Measurements from ENCODE around the gene DCC. TPM values are rescaled to one million over a fixed set of nuclear protein-coding genes. Genes with fewer than 3 reads are reported as not detected.

The DCC gene
- total RNA-seq, 1 donor from 2014 or later: 5.6 TPM

- no peak for DNase-seq
- no peak for TF ChIP-seq CTCF (IDR thresholded peaks at IDR 0.05; ENCODE audit: partially characterized antibody, unreplicated experiment)
- Mint-ChIP-seq H3K4me1 (ENCODE audit: low read depth, unreplicated experiment) (no peaks in the 10 kb centered on the region), H3K27ac (ENCODE audit: unreplicated experiment) (no peak overlapping the region), H3K27me3 (ENCODE audit: unreplicated experiment) (no peaks in the 10 kb centered on the region), H3K4me3 (ENCODE audit: unreplicated experiment) (no peak overlapping the region), H3K9me3 (ENCODE audit: unreplicated experiment) (peaks cover 3% of the 10 kb centered on the region), H3K36me3 (ENCODE audit: unreplicated experiment) (no peaks in the 10 kb centered on the region)
Measured at GRCh38 chr18:52451256-52451655, 111.3 kb downstream of the DCC start.

- no peaks in the 10 kb centered on the region for H3K4me1 Mint-ChIP-seq (ENCODE audit: low read depth, unreplicated experiment)
- no peaks in the 10 kb centered on the region for H3K36me3 Mint-ChIP-seq (ENCODE audit: unreplicated experiment)
- H3K27ac Mint-ChIP-seq (ENCODE audit: unreplicated experiment): no peak overlapping the region
- no peak overlapping the region for H3K4me3 Mint-ChIP-seq (ENCODE audit: unreplicated experiment)
- no peaks in the 10 kb centered on the region for H3K27me3 Mint-ChIP-seq (ENCODE audit: unreplicated experiment)
- H3K9me3 Mint-ChIP-seq (ENCODE audit: unreplicated experiment): peaks cover 3% of the 10 kb centered on the region
- no peak for DNase-seq
- TF ChIP-seq CTCF (IDR thresholded peaks at IDR 0.05; ENCODE audit: partially characterized antibody, unreplicated experiment): no peak
Measured at GRCh38 chr18:52451851-52452250, 111.9 kb downstream of the DCC start.

DNA sequence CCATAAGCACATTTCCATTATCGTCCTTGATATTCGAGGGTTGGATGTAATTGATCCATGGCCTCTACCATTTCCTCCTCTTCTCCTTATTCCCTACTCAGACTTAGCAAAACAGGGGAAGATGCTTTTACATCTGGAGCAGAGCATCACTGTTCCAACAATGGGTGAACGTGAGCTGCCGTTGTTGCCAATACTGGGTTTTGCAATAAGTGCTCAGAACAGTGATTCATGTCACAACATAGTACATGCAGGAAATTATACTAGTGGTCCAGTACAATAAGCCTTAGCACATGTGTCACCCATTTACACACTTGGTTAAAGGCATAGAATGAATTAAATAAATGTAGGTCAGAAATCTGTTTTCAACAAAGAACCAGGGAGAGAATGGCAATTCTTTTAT is 112.4 kb downstream of the DCC start:
- Mint-ChIP-seq H3K9me3 (ENCODE audit: unreplicated experiment) (peaks cover 3% of the 10 kb centered on the region), H3K4me1 (ENCODE audit: low read depth, unreplicated experiment) (no peaks in the 10 kb centered on the region), H3K4me3 (ENCODE audit: unreplicated experiment) (no peak overlapping the region), H3K27ac (ENCODE audit: unreplicated experiment) (no peak overlapping the region), H3K36me3 (ENCODE audit: unreplicated experiment) (no peaks in the 10 kb centered on the region), H3K27me3 (ENCODE audit: unreplicated experiment) (no peaks in the 10 kb centered on the region)
- DNase-seq: no peak
- no peak for TF ChIP-seq CTCF (IDR thresholded peaks at IDR 0.05; ENCODE audit: partially characterized antibody, unreplicated experiment)

DNA sequence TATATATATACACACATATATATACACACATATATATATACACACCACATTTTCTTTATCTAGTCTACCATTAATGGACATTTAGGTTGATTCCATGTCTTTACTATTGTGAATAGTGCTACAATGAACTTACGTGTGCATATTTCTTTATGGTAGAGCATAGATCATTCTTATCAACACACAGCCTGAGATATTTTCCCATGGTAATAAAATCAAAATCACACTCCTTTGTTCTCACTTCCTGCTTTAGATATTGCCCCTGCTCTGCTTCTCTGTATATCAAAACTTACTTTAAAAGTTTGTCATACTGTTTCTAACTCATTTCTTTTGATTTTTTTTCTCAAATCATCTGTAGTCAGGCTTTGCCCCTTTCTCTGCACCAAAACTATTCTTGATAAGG is 119.9 kb downstream of the DCC start:
- H3K27me3 Mint-ChIP-seq (ENCODE audit: unreplicated experiment): no peaks in the 10 kb centered on the region
- H3K4me1 Mint-ChIP-seq (ENCODE audit: low read depth, unreplicated experiment): no peaks in the 10 kb centered on the region
- no peak for DNase-seq
- H3K36me3 Mint-ChIP-seq (ENCODE audit: unreplicated experiment): no peaks in the 10 kb centered on the region
- H3K9me3 Mint-ChIP-seq (ENCODE audit: unreplicated experiment): no peaks in the 10 kb centered on the region
- TF ChIP-seq CTCF (IDR thresholded peaks at IDR 0.05; ENCODE audit: partially characterized antibody, unreplicated experiment): no peak
- no peak overlapping the region for H3K4me3 Mint-ChIP-seq (ENCODE audit: unreplicated experiment)
- no peak overlapping the region for H3K27ac Mint-ChIP-seq (ENCODE audit: unreplicated experiment)

DNA sequence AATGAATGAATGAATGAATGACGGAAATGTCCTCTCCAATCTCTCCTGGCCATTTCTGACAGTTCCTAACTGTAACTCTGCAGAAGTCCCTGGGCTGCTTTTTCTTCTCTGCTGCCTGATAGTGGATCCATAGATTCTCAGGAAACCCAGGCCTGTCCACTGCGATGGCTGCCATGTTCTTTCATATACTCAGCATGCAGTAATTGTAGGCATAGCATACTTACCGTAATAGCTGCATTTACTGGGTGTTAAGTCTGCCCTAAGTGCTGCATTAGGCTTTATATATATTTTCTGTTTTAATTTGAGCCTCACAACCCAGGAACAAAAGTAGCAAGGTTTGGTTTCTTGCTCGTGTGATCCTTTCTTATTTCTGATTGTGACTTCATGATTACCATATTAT is 122.9 kb downstream of the DCC start:
- no peaks in the 10 kb centered on the region for H3K36me3 Mint-ChIP-seq (ENCODE audit: unreplicated experiment)
- DNase-seq: no peak
- H3K4me1 Mint-ChIP-seq (ENCODE audit: low read depth, unreplicated experiment): no peaks in the 10 kb centered on the region
- H3K4me3 Mint-ChIP-seq (ENCODE audit: unreplicated experiment): no peak overlapping the region
- peaks cover 3% of the 10 kb centered on the region for H3K27me3 Mint-ChIP-seq (ENCODE audit: unreplicated experiment)
- H3K9me3 Mint-ChIP-seq (ENCODE audit: unreplicated experiment): no peaks in the 10 kb centered on the region
- TF ChIP-seq CTCF (IDR thresholded peaks at IDR 0.05; ENCODE audit: partially characterized antibody, unreplicated experiment): no peak
- H3K27ac Mint-ChIP-seq (ENCODE audit: unreplicated experiment): no peak overlapping the region
